KMS-11 (cell line): ENCODE results near the gene GYS1.

Experiments
- H2AFZ ChIP-seq: fragments of 200-600 bp; sonication (generic); 2 replicates; pipeline ENCODE4 v1.6.1; 2016; ENCODE audit warnings: antibody characterized with exemption, mixed run types, low read depth
- H3K27ac ChIP-seq: fragments of 200-600 bp; sonication (generic); 2 replicates; pipeline ENCODE4 v1.6.1; 2016; ENCODE audit warnings: mild to moderate bottlenecking, mixed run types
- H3K27me3 ChIP-seq: fragments of 200-600 bp; sonication (generic); 2 replicates; pipeline ENCODE4 v1.6.1; 2017; ENCODE audit warnings: mild to moderate bottlenecking, low read depth, mixed run types, moderate library complexity; ENCODE audit not compliant: insufficient read depth
- H3K36me3 ChIP-seq: fragments of 200-600 bp; sonication (generic); 2 replicates; pipeline ENCODE4 v1.6.1; 2017; ENCODE audit warnings: mild to moderate bottlenecking, mixed run types; ENCODE audit not compliant: insufficient read depth
- H3K4me1 ChIP-seq: fragments of 200-600 bp; sonication (generic); 2 replicates; pipeline ENCODE4 v1.6.1; 2016; ENCODE audit warnings: mild to moderate bottlenecking, low read depth, mixed run types; ENCODE audit not compliant: poor library complexity, severe bottlenecking
- H3K4me2 ChIP-seq: fragments of 200-600 bp; sonication (generic); 2 replicates; pipeline ENCODE4 v1.7.0; 2016; ENCODE audit warnings: mild to moderate bottlenecking, mixed run types
- H3K4me3 ChIP-seq: fragments of 200-600 bp; sonication (generic); IDR thresholded peaks from 2 replicates; pipeline ENCODE4 v1.6.1; 2017; ENCODE audit warnings: low read depth, low read length, mixed read lengths; ENCODE audit not compliant: insufficient read depth
- H3K79me2 ChIP-seq: fragments of 200-600 bp; sonication (generic); 2 replicates; pipeline ENCODE4 v1.6.1; 2016; ENCODE audit warnings: low read depth, mixed run types; ENCODE audit not compliant: insufficient read depth
- H3K9ac ChIP-seq: fragments of 200-600 bp; sonication (generic); 2 replicates; pipeline ENCODE4 v1.6.1; 2016; ENCODE audit warnings: mild to moderate bottlenecking, mixed run types
- H4K20me1 ChIP-seq: fragments of 200-600 bp; sonication (generic); 2 replicates; pipeline ENCODE4 v1.6.1; 2016; ENCODE audit warnings: mild to moderate bottlenecking, mixed run types; ENCODE audit not compliant: insufficient read depth
- CTCF ChIP-seq: fragments of 200-600 bp; sonication (generic); conservative IDR thresholded peaks from 2 replicates; pipeline ENCODE4 v1.6.1; 2017; ENCODE audit warnings: low read depth, mild to moderate bottlenecking, antibody characterized with exemption, low read length, moderate library complexity, mixed read lengths

Gene GYS1

GRCh38 chr19:48964205-48965039 is 28.7 kb downstream of the GYS1 start:
- Histone ChIP-seq H3K27me3 (no peaks in the 10 kb centered on the region), H3K4me2 (peak overlapping the region; percentile 87), H2AFZ (peak overlapping the region; percentile 20; the same call in 1 of the 2 replicates), H3K27ac (no peak overlapping the region), H3K36me3 (no peaks in the 10 kb centered on the region), H3K9ac (peak overlapping the region; percentile 34; the same call in 1 of the 2 replicates), H4K20me1 (no peaks in the 10 kb centered on the region), H3K79me2 (peaks cover 11% of the 10 kb centered on the region), H3K4me1 (peaks cover 35% of the 10 kb centered on the region), H3K4me3 (no peak overlapping the region)
- no peak for TF ChIP-seq CTCF

GRCh38 chr19:48963371-48964204 is 29.5 kb downstream of the GYS1 start:
- Histone ChIP-seq H3K4me3 (no peak overlapping the region), H3K4me1 (peaks cover 35% of the 10 kb centered on the region), H4K20me1 (no peaks in the 10 kb centered on the region), H3K27me3 (no peaks in the 10 kb centered on the region), H3K9ac (no peak overlapping the region), H3K36me3 (no peaks in the 10 kb centered on the region), H3K27ac (no peak overlapping the region), H2AFZ (no peak overlapping the region), H3K79me2 (peaks cover 11% of the 10 kb centered on the region), H3K4me2 (no peak overlapping the region)
- no peak for TF ChIP-seq CTCF

GRCh38 chr19:48962849-48963165 is 30.3 kb downstream of the GYS1 start:
- Histone ChIP-seq H3K4me2 (no peak overlapping the region), H3K27me3 (no peaks in the 10 kb centered on the region), H3K4me1 (peaks cover 35% of the 10 kb centered on the region), H4K20me1 (no peaks in the 10 kb centered on the region), H3K27ac (no peak overlapping the region), H3K36me3 (no peaks in the 10 kb centered on the region), H2AFZ (no peak overlapping the region), H3K79me2 (peaks cover 11% of the 10 kb centered on the region), H3K4me3 (no peak overlapping the region), H3K9ac (no peak overlapping the region)
- no peak for TF ChIP-seq CTCF

- H3K4me2 ChIP-seq: peak overlapping the region; percentile 24; the same call in 1 of the 2 replicates
- no peaks in the 10 kb centered on the region for H3K36me3 ChIP-seq
- H2AFZ ChIP-seq: no peak overlapping the region
- H4K20me1 ChIP-seq: no peaks in the 10 kb centered on the region
- H3K79me2 ChIP-seq: peaks cover 11% of the 10 kb centered on the region
- H3K4me1 ChIP-seq: peaks cover 35% of the 10 kb centered on the region
- H3K4me3 ChIP-seq: no peak overlapping the region
- no peaks in the 10 kb centered on the region for H3K27me3 ChIP-seq
- H3K27ac ChIP-seq: no peak overlapping the region
- H3K9ac ChIP-seq: no peak overlapping the region
- TF ChIP-seq CTCF: no peak
Observed at GRCh38 chr19:48962029-48962848, 30.9 kb downstream of the GYS1 start.
